Ovary (tissue), 3 donors: ENCODE data around the gene CNTNAP3B.
"Not testable (repeated sequence)": the region's sequence is repeated elsewhere in the genome, so short reads cannot be mapped to it uniquely, and the experiment has no call there.

Experiments
- EP300 ChIP-seq: sonication (generic); formaldehyde crosslinking; IDR thresholded peaks from one replicate; pipeline ENCODE4 v1.6.1; 2017; ENCODE audit warnings: antibody characterized with exemption
- POLR2A ChIP-seq: fragments of 450-650 bp; IDR thresholded peaks from one replicate; pipeline ENCODE4 v1.6.1; 2017; ENCODE audit warnings: antibody characterized with exemption, mild to moderate bottlenecking, moderate library complexity
- TF ChIP-seq, protein P1 (sequence below), 3 donors: fragments of 450-650 bp in 2 of 3; fragments of 200-600 bp in 1 of 3; IDR thresholded peaks; one replicate each; pipeline versions ENCODE4 v1.5.1 to v1.8.0; 2016 to 2022; ENCODE audit warnings: antibody characterized with exemption in 3 of 3, mild to moderate bottlenecking in 1 of 3
- donor health status: DM: no; HTN: no; CAD: no.

DNA sequence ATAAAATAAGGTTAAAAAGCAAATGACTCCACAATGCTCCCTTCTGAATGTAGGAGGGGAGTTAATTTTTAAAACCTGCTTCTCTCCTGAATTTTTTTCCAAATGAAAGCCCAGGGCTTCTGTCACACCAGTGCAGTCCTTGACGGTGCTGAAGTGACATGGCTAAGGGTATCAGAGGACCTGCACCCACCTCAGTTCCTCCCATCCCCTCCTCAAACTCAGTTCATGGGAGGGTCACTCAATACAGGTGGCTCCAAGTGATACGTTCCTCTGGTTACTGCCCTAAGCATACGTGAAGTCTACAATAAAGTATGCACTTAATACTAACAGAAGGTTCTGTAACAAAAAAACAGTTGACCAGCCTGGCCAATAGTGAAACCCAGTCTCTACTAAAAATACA lies 193.5 kb downstream of the CNTNAP3B start:
- TF ChIP-seq, protein P1, sequence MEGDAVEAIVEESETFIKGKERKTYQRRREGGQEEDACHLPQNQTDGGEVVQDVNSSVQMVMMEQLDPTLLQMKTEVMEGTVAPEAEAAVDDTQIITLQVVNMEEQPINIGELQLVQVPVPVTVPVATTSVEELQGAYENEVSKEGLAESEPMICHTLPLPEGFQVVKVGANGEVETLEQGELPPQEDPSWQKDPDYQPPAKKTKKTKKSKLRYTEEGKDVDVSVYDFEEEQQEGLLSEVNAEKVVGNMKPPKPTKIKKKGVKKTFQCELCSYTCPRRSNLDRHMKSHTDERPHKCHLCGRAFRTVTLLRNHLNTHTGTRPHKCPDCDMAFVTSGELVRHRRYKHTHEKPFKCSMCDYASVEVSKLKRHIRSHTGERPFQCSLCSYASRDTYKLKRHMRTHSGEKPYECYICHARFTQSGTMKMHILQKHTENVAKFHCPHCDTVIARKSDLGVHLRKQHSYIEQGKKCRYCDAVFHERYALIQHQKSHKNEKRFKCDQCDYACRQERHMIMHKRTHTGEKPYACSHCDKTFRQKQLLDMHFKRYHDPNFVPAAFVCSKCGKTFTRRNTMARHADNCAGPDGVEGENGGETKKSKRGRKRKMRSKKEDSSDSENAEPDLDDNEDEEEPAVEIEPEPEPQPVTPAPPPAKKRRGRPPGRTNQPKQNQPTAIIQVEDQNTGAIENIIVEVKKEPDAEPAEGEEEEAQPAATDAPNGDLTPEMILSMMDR (IDR thresholded peaks at IDR 0.05): not testable (repeated sequence)
- TF ChIP-seq POLR2A, EP300: not testable (repeated sequence)
